ENCODE results near the gene UGT1A5.
A peak's percentile ranks its signal among the peaks of the same experiment; 100 is the strongest.
"Not testable (repeated sequence)": the region's sequence is repeated elsewhere in the genome, so short reads cannot be mapped to it uniquely, and the experiment has no call there.

UGT1A5 gene

DNA sequence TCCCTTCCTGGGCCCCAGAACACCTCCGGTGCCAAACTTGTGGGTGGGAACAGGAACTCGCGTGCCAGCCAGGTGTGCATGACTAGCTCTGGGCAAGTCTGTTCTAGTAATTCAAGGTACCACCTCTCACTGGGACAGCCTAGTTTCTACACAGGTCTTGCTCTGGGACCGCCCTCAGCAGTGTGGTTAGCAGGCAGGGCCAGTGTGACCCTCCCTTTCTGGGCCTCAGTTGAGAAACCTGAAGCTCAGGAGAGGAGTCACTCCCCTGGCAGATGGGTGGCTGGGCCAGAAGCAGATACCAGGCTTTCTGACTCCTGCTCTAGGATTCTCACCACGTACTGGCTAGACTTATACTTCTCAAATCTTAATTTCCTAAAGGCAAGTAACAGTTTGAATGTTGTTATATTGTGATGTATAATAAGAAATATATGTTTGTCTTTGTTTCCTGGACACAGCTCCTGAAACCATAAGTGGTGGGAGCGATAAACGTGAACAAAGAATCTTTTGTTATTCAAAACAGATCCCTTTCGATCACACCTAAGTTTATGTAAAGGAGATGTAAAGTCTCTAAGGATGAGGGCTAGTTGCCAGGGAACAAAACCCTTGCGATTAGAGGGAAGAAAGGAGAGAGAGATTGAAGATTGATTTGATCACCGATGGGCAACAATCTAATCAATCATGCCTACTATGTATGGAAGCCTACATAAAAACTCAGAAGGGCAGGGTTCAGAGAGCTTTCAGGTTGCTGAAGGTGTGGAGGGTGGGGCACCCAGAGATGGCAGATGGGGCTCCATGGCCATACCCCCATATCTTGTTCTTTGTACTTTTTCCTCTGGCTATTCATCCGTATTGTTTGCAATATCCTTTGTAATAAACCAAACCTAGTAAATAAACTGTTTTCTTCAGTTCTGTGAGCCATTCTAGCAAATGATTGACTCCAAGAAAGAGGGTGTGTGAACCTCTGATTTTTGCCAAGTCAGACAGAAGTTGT, 21.0 kb upstream of the UGT1A5 start:
- no peak for DNase-seq
- in situ Hi-C loops (cut with HindIII; ENCODE audit: low pct_ligation_motif_present, low pct_unique_long_range_greater_than_20kb, low sequenced_read_pairs): no loop called here

GRCh38 chr2:233692648-233693047, 20.1 kb upstream of the UGT1A5 start, which contains the start of gene UGT1A6:
UGT1A6 (plus strand) TSS chr2:233692890; CDS start chr2:233693005, 115 bp downstream.
- DNase-seq: no peak
- in situ Hi-C loops (cut with HindIII; ENCODE audit: low pct_ligation_motif_present, low pct_unique_long_range_greater_than_20kb, low sequenced_read_pairs): no loop called here

GRCh38 chr2:233693963-233694362, 18.7 kb upstream of the UGT1A5 start:
- DNase-seq: no peak
- in situ Hi-C loops (cut with HindIII; ENCODE audit: low pct_ligation_motif_present, low pct_unique_long_range_greater_than_20kb, low sequenced_read_pairs): no loop called here

- no peak for DNase-seq
- in situ Hi-C loops (cut with HindIII; ENCODE audit: low pct_ligation_motif_present, low pct_unique_long_range_greater_than_20kb, low sequenced_read_pairs): no loop called here
These were observed 14.0 kb upstream of the UGT1A5 start for GRCh38 chr2:233698740-233699139.

DNA sequence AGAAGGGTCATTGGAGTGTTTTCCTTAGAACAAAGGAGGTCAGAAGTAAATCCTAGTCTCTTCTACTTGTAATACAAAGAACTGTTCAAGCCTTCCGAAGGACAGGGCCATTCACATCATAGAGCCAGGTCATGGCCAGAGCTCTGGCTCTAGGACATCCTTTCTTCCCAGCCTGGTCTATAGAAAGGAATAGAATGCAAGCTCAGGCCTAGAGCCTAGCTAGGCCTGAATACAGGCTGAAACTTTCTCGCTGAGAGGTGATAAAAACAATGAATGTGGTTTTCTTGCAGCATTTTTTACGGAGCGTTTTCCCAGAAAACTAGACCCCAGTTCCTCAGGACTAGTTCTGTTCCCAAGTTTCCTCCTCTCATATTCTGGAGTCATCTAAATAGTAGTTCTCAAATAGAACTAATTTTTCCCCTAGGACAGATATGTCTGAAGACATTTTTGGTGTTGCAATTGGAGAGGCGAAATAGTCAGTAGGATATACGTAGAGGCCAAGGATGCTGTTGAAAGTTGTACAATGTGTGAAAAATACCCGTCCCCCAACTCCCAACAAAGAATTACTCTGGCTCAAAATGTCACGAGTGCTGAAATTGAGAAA, 13.2 kb upstream of the UGT1A5 start:
- in situ Hi-C loops (cut with HindIII; ENCODE audit: low pct_ligation_motif_present, low pct_unique_long_range_greater_than_20kb, low sequenced_read_pairs): no loop called here
- peak; percentile 9 for DNase-seq

DNA sequence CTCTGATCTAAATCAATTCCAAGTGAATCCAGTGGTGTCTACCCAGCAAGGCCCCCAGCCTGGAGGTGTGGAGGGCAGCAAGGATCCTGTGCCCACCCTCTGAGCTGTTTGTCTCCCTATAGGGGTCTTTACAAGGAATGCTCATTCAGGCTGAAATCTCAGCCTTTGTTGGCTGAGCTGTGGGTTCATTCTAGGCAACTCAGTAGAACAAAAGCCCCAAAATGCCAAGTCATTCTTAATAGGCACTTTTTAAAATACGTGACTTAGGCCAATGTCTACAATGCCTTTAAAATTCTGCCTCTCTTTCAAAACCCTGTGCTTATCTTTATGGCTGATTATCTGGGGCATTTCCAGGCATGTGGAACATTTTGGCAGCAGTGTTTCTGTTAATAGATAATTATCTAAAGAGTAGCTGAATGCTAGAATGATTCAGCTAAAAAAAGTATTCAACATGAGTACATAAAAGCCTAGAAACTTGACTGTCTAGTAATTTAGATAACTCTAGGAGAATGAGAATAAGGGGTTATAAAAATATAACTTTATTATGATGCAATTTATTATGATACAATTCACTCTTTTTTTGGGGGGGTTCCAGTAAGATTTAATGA, 12.6 kb upstream of the UGT1A5 start:
- peak; percentile 94 for DNase-seq
- in situ Hi-C loops (cut with HindIII; ENCODE audit: low pct_ligation_motif_present, low pct_unique_long_range_greater_than_20kb, low sequenced_read_pairs): no loop called here

- in situ Hi-C loops (cut with HindIII; ENCODE audit: low pct_ligation_motif_present, low pct_unique_long_range_greater_than_20kb, low sequenced_read_pairs); DNase-seq: not testable (repeated sequence)
These were observed 11.9 kb upstream of the UGT1A5 start for GRCh38 chr2:233700842-233701241.

- DNase-seq: no peak
- in situ Hi-C loops (cut with HindIII; ENCODE audit: low pct_ligation_motif_present, low pct_unique_long_range_greater_than_20kb, low sequenced_read_pairs): no loop called here
These were observed 10.5 kb upstream of the UGT1A5 start for GRCh38 chr2:233702238-233702637.

- no peak for DNase-seq
- in situ Hi-C loops (cut with HindIII; ENCODE audit: low pct_ligation_motif_present, low pct_unique_long_range_greater_than_20kb, low sequenced_read_pairs): no loop called here
These were observed 6.7 kb upstream of the UGT1A5 start for GRCh38 chr2:233705911-233706506.

GRCh38 chr2:233706720-233707119, 6.0 kb upstream of the UGT1A5 start:
- in situ Hi-C loops (cut with HindIII; ENCODE audit: low pct_ligation_motif_present, low pct_unique_long_range_greater_than_20kb, low sequenced_read_pairs): no loop called here

GRCh38 chr2:233707940-233708644, 4.6 kb upstream of the UGT1A5 start:
- DNase-seq: no peak
- in situ Hi-C loops (cut with HindIII; ENCODE audit: low pct_ligation_motif_present, low pct_unique_long_range_greater_than_20kb, low sequenced_read_pairs): no loop called here

More at GRCh38 chr2:233706720-233707119, 6.0 kb upstream of the UGT1A5 start:
- no peak for DNase-seq

DNA sequence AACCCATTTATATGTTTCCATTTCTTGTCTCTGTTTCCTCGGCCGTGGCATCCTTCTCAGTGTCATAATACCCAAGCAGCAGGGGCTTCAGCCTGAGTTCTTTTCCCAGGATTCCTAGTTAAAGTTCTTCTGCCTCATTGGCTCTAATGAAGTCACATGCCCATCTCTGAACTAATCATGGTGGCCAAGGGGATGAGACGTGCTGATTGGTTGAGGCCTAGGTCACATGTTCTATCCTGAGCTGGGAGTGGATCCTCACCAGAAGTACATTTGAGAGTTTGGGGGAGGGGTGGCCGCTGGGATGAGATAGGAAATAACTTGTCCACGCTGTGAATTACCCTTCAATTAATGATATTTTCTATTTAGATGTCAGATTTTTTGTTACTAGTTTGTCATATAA, 3.8 kb upstream of the UGT1A5 start:
- DNase-seq: no peak
- in situ Hi-C loops (cut with HindIII; ENCODE audit: low pct_ligation_motif_present, low pct_unique_long_range_greater_than_20kb, low sequenced_read_pairs): no loop called here

GRCh38 chr2:233711312-233712008, 1.2 kb upstream of the UGT1A5 start:
- DNase-seq: peak; percentile 87
- in situ Hi-C loops (cut with HindIII; ENCODE audit: low pct_ligation_motif_present, low pct_unique_long_range_greater_than_20kb, low sequenced_read_pairs): no loop called here

DNA sequence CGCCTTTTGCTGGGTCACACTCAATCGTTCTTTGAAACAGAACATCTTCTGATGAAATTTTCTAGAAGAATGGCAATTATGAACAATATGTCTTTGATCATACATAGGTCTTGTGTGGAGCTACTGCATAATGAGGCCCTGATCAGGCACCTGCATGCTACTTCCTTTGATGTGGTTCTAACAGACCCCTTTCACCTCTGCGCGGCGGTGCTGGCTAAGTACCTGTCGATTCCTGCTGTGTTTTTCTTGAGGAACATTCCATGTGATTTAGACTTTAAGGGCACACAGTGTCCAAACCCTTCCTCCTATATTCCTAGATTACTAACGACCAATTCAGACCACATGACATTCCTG, 532 bp downstream of the UGT1A5 start:
- DNase-seq: no peak
- in situ Hi-C loops (cut with HindIII; ENCODE audit: low pct_ligation_motif_present, low pct_unique_long_range_greater_than_20kb, low sequenced_read_pairs): no loop called here

DNA sequence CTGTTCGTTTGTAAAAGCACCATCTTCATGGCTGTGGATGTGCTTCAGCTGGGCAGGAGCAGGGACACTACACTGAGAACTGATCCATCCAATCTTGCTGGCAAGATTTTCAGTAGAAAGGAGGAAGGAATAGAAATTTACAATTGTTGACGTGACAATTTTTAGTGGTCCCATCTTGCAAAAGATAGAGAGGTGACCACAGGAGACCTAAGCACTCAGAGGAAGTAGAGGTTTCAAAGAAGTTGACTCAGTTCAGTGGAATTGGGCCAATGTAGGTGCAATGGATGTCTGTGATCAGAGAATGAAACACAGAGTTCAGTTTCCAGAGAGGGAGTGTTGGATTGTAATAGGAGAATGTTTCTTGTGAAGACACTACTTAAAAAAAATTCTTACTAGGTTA, 1.4 kb downstream of the UGT1A5 start:
- in situ Hi-C loops (cut with HindIII; ENCODE audit: low pct_ligation_motif_present, low pct_unique_long_range_greater_than_20kb, low sequenced_read_pairs): no loop called here
- no peak for DNase-seq

GRCh38 chr2:233718552-233718951, 5.8 kb downstream of the UGT1A5 start, which contains the start of gene UGT1A4:
UGT1A4 (plus strand) TSS chr2:233718736; CDS start chr2:233718821, 85 bp downstream.
- in situ Hi-C loops (cut with HindIII; ENCODE audit: low pct_ligation_motif_present, low pct_unique_long_range_greater_than_20kb, low sequenced_read_pairs): no loop called here
- no peak for DNase-seq

GRCh38 chr2:233728723-233729301, 16.1 kb downstream of the UGT1A5 start, which contains the start of gene UGT1A3:
UGT1A3 (plus strand) TSS chr2:233729042; CDS start chr2:233729127, 85 bp downstream.
- DNase-seq: no peak
- in situ Hi-C loops (cut with HindIII; ENCODE audit: low pct_ligation_motif_present, low pct_unique_long_range_greater_than_20kb, low sequenced_read_pairs): no loop called here

Data from ACHN (cell line).